ENCODE results near the gene DPCD. TPM values are rescaled to one million over a fixed set of nuclear protein-coding genes. Genes with fewer than 3 reads are reported as not detected.

The DPCD gene
- 10 to 100 TPM; 23.1 to 43.6 (median 41.8) TPM for polyA plus RNA-seq (ENCODE audit: insufficient read length in 4 of 4)

DNA sequence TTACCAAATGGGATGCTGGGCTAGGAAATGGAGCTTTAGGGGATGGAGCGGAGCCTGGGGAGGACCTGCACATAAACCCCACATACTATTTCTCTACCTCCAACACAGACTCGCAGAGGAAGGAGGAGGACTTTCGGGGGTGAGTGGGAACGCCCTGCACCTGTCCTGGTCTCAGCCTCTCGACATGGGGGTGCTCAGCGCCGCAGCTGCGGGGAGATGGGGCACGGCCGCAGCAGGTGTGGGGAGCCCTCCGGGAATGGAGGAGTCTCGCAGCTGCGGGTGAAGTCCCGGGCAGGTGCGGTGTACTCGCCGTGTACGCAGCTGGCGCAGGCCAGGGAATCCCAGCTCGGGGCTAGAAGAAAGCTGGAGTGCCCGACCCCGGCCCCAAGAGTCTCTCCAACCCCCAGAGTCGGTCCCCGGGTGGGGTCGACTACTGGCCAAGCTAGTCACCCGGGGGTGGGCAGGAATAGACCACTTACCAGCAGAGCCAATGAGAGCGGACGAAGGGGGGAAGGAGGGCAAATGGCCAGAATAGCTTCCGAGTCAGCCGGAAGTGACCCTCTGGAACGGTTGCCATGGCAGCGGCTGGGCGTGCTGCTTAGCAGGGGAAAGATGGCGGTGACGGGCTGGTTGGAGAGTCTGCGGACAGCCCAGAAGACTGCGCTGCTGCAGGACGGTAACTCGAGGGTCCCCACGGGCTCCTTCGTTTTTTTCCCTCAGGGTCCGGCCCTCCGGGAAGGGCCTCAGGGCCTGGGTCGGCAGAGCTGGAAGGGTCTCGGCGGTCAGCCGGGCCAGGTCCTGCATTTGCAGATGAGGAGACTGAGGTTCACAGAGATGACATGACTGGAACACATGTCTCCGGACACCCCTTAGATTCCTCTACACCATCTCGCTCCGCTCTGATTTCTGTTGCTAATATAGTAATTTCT lies at the start of gene DPCD, which contains the start of gene POLL:
TSS of gene DPCD (plus strand) at position 597 of the 929 bp plus-strand sequence. CDS start at position 613, 16 bp downstream.
TSS of gene POLL (minus strand) at position 533 of the 929 bp plus-strand sequence. CDS start 897 bp downstream, outside the sequence.
- peak; percentile 89 to 95 (median 92) for DNase-seq (ENCODE audit: low read depth in 4 of 4, low spot score in 3 of 4)

DNA sequence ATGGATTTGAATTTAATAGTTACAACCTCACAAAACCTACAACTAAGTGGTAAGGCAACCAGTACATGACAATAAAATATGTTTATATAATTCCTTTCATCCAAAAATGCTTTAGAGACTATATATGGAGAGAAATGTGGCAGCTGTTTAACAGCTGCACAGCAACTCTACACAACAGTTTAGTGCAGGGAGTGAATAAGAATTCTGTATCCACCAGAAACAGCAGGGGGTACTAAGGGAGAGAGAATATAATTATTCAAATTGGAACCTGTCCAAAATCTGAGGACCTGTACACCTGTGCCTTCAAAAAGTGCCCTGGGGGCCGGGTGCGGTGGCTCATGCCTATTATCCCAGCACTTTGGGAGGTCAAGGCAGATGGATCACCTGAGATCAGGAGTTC lies 49.7 kb upstream of the DPCD start:
- no peak for DNase-seq (ENCODE audit: low read depth in 4 of 4, low spot score in 3 of 4)

DNA sequence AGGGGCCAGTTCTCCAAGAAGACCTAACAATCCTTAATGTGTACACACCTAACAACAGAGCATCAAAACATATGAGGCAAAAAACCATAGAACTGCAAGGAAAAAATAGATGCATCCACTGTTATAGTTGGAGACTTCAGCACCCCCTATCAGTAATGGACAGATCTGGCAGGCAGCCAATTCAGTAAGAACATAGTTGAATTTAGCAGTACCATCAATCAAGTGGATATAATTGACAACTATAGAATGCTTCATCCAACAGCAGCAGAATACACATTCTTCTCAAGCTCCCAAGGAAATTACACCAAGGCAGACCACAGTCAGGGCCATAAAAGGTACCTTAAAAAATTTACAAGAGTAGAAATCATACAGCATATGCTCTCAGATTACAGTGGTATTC lies 42.2 kb upstream of the DPCD start:
- DNase-seq (ENCODE audit: low read depth in 4 of 4, low spot score in 3 of 4) = no peak

DNA sequence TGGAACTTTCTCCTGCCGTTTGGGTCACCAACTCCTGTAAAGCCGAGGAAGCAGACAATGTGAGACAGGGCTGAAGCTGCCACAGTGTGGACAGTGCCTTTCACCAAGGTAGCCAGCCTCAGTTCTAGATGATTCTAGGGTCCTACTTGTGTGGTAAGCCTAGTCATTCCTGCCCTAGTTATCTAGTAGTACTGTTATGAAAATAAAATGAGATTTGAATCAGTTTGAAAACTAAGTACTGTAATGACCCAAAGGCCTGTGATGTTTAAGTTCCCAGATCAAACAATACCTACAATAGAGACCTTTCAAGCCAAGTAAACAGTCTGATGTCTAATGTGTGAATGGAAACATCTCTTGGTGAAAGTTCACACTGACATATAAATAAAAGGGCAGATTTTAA lies 37.2 kb upstream of the DPCD start:
- DNase-seq (ENCODE audit: low read depth in 4 of 4, low spot score in 3 of 4) = no peak

DNA sequence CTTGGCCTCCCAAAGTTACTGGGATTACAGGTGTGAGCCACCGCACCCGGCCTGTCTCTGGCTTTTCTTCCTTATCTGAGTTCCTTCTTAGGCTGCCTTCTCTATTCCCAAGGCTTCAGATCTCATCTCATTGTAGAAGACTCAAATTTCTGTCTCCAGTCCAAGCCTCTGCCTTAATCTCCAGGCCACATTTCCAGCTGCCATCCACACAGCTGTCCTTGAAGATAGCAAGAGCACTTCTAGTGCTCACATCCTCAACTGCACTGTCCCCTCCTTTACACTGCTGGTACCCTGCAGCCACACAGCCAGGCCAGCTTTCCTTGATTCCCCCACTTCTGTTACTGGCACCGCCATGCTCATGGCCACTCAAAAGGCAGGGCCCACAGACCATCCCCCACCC lies 35.7 kb upstream of the DPCD start:
- no peak for DNase-seq (ENCODE audit: low read depth in 4 of 4, low spot score in 3 of 4)

DNA sequence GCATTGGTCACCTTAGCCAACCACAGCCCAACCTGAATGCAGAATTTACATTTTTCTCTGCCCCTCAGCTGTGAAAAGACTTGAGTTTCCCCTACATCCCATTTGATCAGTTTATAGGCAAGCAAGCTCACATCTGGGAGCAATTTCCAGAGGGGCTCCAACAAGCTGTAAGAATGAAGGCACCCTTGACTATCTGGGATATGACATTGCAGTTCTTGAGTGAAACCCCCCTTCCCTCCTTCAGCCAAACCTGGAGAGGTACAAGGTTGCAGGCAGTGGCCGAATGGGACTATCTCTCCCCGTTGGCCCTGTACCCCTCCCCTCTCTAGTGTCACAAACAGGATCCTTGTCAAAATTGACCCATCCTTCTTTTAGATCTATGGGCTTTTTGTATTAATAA lies 30.6 kb upstream of the DPCD start:
- no peak for DNase-seq (ENCODE audit: low read depth in 4 of 4, low spot score in 3 of 4)

DNA sequence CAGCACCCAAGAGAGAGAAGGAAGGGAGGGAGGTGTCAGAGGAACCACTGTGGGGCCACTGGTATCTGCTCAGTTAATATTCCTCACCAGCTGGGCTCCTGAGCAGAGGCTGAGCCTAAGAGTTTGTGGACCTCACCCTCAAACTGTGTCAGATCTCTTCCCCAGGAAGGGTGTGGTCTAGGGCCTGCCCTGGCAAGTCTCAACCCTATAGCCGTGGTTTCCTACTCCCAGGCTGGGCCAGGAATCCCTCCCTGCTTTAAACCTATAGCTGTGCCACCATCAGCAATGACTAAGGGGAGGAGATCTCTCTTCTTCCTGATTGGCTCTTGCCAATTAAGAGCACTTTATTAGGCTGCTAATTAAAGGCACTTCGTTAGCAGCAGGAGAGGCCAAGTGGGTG lies 29.9 kb upstream of the DPCD start:
- DNase-seq (ENCODE audit: low read depth in 4 of 4, low spot score in 3 of 4) = no peak

DNA sequence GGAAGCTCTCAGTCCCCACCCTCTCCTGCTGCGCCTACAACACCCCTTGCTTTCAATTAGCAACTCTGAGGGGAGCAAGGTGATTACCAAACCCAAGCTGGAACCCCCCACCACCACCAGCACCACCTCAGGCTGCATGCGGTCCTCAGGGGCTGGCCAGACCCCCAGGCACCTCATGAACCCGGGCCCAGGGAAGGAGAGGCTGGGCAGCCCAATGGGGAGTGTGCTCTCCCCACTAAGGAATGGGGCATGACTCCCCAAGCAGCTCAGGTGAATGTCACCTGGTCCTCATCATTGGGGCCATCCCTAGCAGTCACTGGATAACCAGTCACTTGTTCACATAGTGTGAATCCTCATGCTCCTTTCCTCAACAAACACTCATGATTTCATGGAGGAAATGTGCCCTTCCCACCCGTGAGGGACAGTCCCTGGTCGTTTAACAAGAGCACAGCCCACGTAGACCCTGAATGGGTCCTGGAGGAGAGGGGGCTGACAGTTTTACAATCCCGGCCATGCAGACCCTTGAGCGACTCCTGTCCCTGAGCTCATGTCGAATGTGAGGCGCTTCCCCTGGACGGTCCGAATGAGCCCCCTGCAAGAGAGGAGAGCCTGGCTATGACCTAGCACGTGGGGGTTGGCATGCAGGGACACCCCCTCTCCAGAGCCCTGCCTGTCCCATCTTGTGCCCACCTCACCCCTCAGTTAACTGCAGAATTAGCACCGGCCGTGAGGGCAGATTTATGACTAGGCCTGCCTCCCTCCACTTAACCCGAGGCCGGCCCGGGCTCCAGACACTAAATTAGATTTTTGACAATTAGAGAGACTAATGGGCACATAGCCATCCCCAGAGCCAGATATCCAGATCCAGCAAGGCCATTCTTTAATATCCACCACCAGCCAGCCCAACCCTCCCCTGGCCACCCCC lies 29.2 kb upstream of the DPCD start:
- DNase-seq (ENCODE audit: low read depth in 4 of 4, low spot score in 3 of 4) = no peak

DNA sequence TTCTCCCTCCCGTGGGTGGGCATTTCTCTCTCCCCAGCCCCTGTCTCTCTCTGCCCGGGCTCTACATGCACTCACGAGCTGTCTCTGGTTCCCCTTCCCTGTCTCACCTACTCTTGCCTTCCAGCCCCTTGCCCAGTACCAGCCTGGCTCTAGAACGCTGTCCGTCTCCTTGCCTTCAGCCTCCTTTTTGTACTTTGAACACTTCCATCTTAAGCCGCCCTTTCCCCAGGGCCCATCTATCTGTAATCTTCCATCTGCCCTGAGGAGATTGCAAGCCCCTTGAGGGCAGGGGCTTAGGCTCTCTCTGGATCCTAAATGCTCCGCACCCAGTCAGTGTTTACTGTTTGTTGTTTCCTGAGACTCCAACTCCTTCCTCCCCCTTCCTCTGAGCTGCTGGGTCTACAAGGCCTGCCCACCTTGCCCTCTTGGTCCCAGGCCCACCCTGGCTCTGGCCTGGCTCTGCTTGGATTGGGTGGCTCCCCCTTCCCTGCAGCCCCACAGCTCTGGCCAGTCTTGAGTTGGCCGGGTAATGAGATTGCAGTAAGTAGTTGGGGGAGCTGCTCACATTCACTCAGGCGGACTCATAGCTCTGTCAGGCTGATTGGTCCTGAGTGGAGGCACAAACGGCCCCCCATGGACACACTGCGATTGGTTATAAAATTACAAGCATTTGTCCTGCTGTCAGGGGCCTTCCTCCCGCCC lies 28.4 kb upstream of the DPCD start:
- no peak for DNase-seq (ENCODE audit: low read depth in 4 of 4, low spot score in 3 of 4)

DNA sequence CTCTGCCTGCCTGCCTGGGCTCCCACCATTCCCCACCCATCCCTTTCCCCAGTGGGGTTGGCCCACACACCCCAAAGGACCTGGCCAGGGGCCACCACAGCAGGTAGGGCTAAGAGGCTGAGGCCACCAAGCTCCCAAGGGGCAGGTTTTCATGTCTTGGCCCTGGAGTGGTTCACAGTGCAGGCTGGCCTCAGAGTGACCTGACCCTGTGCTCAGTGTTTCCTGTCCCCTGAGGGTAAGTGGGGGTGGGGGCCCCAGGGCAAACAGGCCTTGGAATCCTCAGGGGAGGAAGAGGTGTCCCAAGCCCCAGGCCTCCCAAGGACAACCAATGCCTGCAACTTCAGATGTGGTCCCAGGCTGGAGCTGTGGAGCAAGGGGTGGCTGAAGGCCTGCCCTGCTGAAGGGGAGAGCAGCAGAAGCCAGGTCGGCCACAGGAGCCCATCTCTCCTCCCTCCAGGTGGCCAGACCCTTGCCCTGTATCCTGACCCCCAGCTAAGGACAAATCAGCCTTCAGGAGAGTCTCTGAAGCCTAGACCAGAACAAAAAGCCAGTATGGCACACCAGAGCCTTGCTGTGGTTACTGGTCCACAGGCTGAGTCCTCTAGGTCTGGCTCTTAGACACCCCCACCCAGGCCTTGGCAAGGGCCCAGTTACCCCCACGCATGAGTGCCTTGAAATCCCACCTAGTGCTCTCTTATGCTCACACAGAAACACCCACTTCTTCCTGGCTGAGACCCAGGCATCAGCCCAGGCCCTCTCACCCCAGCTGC lies 27.6 kb upstream of the DPCD start:
- DNase-seq (ENCODE audit: low read depth in 4 of 4, low spot score in 3 of 4) = no peak

DNA sequence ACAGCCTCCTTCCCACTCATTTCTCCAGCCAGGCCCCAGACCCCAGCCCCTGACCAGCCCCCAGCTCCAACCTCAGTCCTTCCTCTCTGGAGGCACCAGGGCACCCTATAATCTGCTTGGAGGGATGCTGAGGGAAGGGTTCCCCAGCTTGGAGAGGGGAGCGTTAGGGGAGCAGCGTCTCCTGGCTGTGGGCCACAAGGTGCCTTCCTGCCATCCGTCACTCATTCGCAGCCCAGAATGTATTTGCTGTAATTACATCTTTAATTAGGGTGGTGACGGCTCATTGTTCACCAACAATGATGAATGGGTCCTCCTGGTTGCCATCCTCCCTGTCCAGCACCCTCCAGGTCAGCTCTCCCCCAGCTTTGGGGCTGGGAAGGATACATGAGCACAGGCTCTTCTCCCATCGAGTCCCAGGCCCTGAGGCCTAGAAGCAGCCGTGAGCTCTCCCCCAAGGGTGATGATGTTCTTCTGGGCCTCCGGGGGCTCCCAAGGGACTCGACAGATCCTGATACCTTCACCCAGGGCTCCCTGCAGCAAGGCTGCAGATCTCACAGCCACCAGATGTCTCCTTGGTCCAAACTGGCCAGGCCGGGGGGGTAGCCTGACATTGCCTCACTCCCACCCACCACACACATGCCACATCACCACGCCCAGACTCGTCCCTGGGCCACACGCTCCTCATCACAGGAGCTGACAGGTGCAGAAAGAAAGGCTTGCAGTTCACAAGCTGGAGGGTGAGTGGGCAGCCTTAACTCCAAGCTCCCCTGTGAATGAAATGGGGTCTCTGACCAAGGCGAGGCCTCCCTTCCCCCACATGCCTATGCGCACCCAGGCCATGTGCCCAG lies 26.8 kb upstream of the DPCD start:
- no peak for DNase-seq (ENCODE audit: low read depth in 4 of 4, low spot score in 3 of 4)

DNA sequence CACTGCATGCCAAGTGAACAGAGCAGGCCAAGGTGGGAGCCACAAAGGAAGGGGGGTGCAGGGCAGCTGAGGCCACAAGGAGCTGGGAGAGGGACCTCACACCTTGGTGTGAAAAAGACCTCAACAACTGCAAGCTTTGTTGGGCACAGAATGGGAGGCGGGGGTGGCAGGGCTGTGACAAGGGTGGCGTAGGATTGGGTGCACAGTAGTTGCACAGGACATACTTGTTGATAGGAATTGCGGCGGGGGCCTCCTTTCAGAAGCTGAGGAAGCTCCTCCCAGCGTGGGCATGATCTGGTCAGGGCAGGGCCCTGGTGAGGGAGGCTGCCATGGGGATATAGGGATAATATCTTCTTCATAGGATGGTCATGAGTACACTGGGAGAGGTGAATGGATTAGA lies 25.9 kb upstream of the DPCD start:
- DNase-seq (ENCODE audit: low read depth in 4 of 4, low spot score in 3 of 4) = no peak

DNA sequence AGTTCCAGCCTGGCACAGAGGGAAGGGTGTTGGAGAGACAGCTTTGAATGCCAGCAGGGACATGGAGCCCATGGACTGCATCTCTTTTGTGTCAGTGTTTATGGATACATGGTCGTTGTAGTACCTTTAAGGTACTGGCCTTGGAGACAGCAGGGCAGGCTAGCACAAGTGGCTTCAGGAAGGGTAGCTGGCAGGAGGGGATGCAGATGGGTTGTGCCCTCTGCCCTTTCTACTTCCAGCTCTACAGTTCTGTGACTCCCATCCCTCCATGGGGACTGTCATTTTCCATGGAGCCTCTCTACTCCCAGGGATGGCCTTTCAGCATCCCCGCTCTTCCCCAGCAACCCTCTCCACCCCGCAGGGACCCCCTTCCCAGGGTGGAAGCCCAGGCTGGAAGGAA lies 25.1 kb upstream of the DPCD start:
- no peak for DNase-seq (ENCODE audit: low read depth in 4 of 4, low spot score in 3 of 4)

DNA sequence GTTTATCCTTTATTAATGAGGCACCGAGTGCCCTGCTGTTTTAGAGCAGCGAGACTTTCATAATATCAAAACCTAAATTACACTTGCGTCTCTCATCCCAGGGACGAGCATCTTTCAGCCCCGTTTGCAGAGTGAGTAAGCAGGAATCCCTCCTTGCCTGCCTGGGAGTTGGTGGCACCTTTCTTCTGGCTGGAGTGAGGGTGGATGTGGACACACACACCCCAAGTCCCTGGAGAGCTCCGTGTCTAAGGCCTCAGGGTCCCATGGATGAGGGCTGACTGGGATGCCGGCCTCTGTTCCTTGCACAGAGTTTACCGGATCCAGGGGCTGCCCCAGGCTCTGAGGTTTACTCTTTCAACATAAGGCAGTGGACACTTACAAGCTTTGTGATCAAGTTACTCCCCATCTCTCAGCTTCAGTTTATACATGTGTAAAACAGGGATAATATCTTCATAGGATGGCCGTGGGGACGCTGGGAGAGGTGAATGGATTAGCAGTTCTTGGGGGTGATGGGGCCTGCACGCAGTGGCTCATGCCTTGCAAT lies 24.6 kb upstream of the DPCD start:
- no peak for DNase-seq (ENCODE audit: low read depth in 4 of 4, low spot score in 3 of 4)

DNA sequence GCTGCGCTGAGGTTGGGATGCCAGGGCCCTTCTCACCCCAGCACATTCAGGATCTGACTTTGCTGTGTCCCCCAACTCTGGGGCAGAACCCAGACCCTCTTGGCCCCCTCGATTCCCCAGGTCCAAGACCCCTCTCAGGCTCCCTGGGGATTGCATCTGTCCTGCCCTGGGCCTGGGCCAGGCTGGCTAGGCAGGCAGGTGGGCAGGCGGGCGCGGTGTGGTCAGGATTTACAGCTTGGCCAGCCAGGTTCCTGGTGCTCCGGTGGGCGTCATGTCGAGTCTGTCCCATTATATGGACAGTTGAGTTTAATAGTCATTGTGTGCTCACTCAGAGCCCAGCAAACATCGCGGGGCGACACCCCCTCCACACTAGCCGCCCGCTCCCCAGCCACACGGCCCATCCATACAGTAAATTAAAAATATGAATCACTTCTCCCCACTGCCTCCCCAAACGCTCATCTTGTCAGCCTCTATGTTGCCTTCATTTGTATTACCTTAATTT lies 23.6 kb upstream of the DPCD start:
- no peak for DNase-seq (ENCODE audit: low read depth in 4 of 4, low spot score in 3 of 4)

DNA sequence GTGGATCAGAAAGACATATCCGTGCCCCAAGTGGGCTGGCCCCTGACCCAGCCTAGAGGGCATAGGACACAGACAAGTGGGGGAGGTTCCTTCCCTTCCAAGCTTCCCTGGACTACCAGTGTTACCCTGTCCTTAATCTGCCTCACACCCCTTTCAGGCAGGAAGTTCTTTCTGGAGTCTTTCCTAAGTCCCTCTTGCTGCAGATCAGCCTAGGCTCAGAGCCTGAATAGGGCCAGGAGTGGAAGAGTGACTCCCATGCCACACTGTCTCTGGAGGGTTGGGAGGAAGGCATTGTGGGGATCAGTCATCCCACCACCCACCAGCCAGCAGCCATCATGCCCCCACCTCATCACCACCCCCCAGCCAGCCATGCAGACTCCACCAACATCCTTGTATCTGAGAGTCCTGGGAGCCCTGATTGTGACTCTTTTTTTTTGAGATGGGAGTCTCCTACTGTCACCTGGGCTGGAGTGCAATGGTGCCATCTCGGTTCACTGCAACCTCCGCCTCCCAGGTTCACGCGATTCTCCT lies 22.7 kb upstream of the DPCD start:
- no peak for DNase-seq (ENCODE audit: low read depth in 4 of 4, low spot score in 3 of 4)

DNA sequence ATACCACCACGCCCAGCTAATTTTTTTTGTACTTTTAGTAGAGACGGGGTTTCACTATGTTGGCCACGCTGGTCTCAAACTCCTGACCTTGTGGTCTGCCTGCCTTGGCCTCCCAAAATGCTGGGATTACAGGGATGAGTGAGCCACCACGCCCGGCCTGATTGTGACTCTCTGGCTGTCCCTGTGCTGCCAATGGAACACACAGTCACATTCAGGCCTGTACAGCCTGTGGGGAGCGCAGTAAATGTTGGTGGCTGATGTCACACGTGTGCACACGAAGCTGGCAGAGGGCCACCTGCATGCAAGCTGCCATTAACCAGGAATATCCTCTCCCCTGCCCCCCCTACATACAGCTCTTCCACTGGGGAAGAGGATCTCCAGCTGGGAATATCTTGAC lies 22.2 kb upstream of the DPCD start:
- DNase-seq (ENCODE audit: low read depth in 4 of 4, low spot score in 3 of 4) = no peak
